ENCODE results near the gene PIGBOS1. TPM values are rescaled to one million over a fixed set of nuclear protein-coding genes. Genes with fewer than 3 reads are reported as not detected.

The PIGBOS1 gene
- total RNA-seq, 1 donor from 2014 or later, result 9.6 TPM

DNA sequence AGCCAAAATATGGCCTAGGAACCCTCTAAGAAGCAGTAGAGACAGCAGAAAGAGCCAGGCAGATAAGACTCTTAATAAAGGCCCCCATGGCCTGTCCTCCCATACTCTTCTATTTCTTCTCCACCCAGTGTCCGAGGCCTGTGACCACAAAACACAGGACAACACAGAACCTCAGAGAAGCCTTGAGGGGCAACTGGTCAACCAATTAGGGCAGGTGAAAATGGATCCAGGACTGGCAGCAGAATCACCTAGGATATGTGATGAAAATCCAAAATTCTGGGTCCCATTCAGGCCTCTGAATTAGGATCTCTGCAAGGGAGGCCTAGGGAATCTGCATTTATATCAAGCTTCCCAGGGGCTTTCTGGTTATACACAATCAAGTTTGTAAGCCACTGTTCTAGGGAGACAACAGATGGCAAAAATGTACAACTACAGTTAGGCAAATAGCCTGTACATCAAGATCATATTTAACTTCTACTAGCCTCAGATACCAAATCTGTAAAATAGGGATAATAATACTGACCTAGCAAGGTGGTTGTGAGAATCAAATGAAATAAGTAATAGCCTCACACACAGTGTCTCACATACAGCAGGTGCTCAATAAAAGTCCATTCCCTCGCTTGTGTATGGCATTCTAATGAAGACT is 39.7 kb downstream of the PIGBOS1 start:
- DNase-seq (ENCODE audit: low spot score), result no peak
- peaks cover 33% of the 10 kb centered on the region for H3K4me1 Mint-ChIP-seq (ENCODE audit: low read depth)
- no peak overlapping the region for H3K27ac Mint-ChIP-seq (ENCODE audit: unreplicated experiment)
- no peaks in the 10 kb centered on the region for H3K9me3 Mint-ChIP-seq (ENCODE audit: low read depth)
- H3K27me3 Mint-ChIP-seq (ENCODE audit: low read depth), result no peaks in the 10 kb centered on the region
- TF ChIP-seq CTCF (IDR thresholded peaks at IDR 0.05), result no peak
- no peak overlapping the region for H3K4me3 Mint-ChIP-seq (ENCODE audit: unreplicated experiment)
- no peaks in the 10 kb centered on the region for H3K36me3 Mint-ChIP-seq (ENCODE audit: low read depth)

DNA sequence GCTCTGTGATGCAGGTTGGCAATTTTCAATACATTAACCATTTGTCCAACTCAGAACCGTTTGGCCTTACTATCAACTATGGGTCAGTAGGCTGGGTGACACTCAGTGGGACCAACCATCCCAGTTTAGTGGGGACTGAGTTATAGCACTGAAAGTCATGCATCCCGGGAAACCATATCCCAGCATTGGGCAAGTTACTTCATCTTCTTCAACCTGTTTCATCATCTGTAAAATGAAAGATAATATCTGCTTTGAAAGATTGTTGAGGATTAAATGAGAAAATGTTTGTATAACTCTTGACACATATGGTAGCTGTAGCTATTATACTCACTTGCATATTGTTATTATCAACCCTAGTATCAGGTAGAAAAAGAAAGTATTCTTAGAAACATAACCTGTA is 41.2 kb downstream of the PIGBOS1 start:
- no peak overlapping the region for H3K27ac Mint-ChIP-seq (ENCODE audit: unreplicated experiment)
- no peaks in the 10 kb centered on the region for H3K36me3 Mint-ChIP-seq (ENCODE audit: low read depth)
- DNase-seq (ENCODE audit: low spot score), result no peak
- H3K4me3 Mint-ChIP-seq (ENCODE audit: unreplicated experiment), result no peak overlapping the region
- TF ChIP-seq CTCF (IDR thresholded peaks at IDR 0.05), result no peak
- H3K4me1 Mint-ChIP-seq (ENCODE audit: low read depth), result peaks cover 33% of the 10 kb centered on the region
- H3K9me3 Mint-ChIP-seq (ENCODE audit: low read depth), result no peaks in the 10 kb centered on the region
- H3K27me3 Mint-ChIP-seq (ENCODE audit: low read depth), result no peaks in the 10 kb centered on the region

- Mint-ChIP-seq H3K9me3 (ENCODE audit: low read depth) (no peaks in the 10 kb centered on the region), H3K27ac (ENCODE audit: unreplicated experiment) (no peak overlapping the region), H3K4me1 (ENCODE audit: low read depth) (peaks cover 27% of the 10 kb centered on the region), H3K4me3 (ENCODE audit: unreplicated experiment) (no peak overlapping the region), H3K27me3 (ENCODE audit: low read depth) (no peaks in the 10 kb centered on the region), H3K36me3 (ENCODE audit: low read depth) (no peaks in the 10 kb centered on the region)
- DNase-seq (ENCODE audit: low spot score), result no peak
- TF ChIP-seq CTCF (IDR thresholded peaks at IDR 0.05), result no peak
Observed at GRCh38 chr15:55277116-55277564, 41.8 kb downstream of the PIGBOS1 start.

- no peak for TF ChIP-seq CTCF (IDR thresholded peaks at IDR 0.05)
- H3K36me3 Mint-ChIP-seq (ENCODE audit: low read depth), result no peaks in the 10 kb centered on the region
- no peaks in the 10 kb centered on the region for H3K9me3 Mint-ChIP-seq (ENCODE audit: low read depth)
- H3K4me3 Mint-ChIP-seq (ENCODE audit: unreplicated experiment), result no peak overlapping the region
- DNase-seq (ENCODE audit: low spot score), result no peak
- H3K27ac Mint-ChIP-seq (ENCODE audit: unreplicated experiment), result no peak overlapping the region
- peaks cover 23% of the 10 kb centered on the region for H3K4me1 Mint-ChIP-seq (ENCODE audit: low read depth)
- no peaks in the 10 kb centered on the region for H3K27me3 Mint-ChIP-seq (ENCODE audit: low read depth)
Observed at GRCh38 chr15:55276324-55276723, 42.6 kb downstream of the PIGBOS1 start.

DNA sequence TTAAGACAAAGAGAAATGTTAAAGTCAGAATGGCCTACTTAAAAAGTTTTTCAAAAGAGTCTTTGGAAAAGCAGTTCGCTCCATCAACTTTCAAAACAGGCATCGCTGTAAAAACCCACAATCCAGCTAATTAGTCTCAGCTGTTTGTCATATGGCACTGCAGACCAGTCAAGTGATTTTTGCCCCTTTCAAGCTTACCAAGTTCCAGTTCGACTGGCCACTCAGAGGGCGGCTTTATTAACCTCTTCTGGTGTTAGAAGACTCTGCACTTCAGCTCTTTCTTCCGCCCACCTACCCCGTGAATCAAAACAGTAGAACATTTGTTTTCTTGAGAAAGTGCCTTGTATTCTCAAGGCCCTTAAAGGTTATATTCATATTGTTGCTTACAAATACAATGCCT is 48.6 kb downstream of the PIGBOS1 start:
- Mint-ChIP-seq H3K27me3 (ENCODE audit: low read depth) (no peaks in the 10 kb centered on the region), H3K4me1 (ENCODE audit: low read depth) (peaks cover 6% of the 10 kb centered on the region), H3K27ac (ENCODE audit: unreplicated experiment) (no peak overlapping the region), H3K4me3 (ENCODE audit: unreplicated experiment) (no peak overlapping the region), H3K9me3 (ENCODE audit: low read depth) (no peaks in the 10 kb centered on the region), H3K36me3 (ENCODE audit: low read depth) (peaks cover 2% of the 10 kb centered on the region)
- no peak for TF ChIP-seq CTCF (IDR thresholded peaks at IDR 0.05)
- DNase-seq (ENCODE audit: low spot score), result no peak
